ENCODE results near the gene HMOX1. TPM values are rescaled to one million over a fixed set of nuclear protein-coding genes. Genes with fewer than 3 reads are reported as not detected.

Gene HMOX1
- total RNA-seq, 2 donors from 2014 or later = 9.3 to 32.0 TPM

DNA sequence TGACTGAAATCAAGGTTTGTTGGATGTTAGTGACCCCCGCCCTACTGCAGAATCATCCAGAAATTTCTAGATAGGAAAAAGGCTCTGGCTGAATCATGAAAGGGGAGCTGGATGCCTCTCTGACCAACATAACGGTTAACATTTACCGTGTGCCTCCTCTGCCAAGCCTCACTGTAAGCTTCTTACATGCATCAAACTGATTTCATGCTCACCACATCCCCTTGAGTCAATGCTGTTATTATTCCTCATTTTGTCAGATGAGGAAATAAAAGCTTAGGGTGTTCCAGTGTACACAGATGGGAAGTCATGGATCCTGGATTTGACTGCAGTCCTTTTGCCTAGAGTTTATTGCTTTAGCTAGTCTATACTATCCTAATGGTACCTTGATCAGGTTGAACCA lies 5.9 kb upstream of the HMOX1 start:
- intact Hi-C loops (cut with DNase I) = no loop called here
- ATAC-seq = no peak
- 66 to 88% methylated on average over 3 of the region's 3 CpGs for WGBS, 2 donors
- no peak overlapping the region for H3K27ac ChIP-seq
- H3K9me3 ChIP-seq = no peaks in the 10 kb centered on the region
- H3K4me3 ChIP-seq = no peak overlapping the region
- TF ChIP-seq, protein P1, sequence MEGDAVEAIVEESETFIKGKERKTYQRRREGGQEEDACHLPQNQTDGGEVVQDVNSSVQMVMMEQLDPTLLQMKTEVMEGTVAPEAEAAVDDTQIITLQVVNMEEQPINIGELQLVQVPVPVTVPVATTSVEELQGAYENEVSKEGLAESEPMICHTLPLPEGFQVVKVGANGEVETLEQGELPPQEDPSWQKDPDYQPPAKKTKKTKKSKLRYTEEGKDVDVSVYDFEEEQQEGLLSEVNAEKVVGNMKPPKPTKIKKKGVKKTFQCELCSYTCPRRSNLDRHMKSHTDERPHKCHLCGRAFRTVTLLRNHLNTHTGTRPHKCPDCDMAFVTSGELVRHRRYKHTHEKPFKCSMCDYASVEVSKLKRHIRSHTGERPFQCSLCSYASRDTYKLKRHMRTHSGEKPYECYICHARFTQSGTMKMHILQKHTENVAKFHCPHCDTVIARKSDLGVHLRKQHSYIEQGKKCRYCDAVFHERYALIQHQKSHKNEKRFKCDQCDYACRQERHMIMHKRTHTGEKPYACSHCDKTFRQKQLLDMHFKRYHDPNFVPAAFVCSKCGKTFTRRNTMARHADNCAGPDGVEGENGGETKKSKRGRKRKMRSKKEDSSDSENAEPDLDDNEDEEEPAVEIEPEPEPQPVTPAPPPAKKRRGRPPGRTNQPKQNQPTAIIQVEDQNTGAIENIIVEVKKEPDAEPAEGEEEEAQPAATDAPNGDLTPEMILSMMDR (IDR thresholded peaks at IDR 0.05) = no peak
- TF ChIP-seq POLR2A (IDR thresholded peaks at IDR 0.05) = no peak
- no peaks in the 10 kb centered on the region for H3K36me3 ChIP-seq (replicated peaks in 1 of 2; ENCODE audit: insufficient read depth in 1 of 2, low read depth in 2 of 2)
- H3K4me1 ChIP-seq = peaks cover 37% of the 10 kb centered on the region
- no peaks in the 10 kb centered on the region for H3K27me3 ChIP-seq
- DNase-seq = no peak

DNA sequence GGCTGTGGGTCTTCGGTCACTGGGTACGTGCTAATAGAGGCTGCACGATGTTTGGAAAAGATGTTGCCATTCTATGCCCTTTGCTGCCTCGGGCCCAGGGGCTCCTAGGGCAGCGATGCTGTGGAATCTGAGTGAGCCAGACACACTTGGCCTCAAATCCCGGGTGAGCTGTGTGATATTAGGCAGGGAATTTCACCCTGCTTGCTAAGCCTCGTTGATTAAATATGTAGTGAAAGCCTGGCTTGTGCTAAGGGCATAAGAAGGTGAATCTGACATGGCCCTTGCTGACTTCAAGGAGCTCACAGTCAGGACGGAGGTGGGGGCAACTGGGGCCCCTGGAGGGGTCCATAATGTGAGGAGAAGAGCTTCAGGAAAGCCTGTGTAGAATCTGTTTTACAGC lies 5.4 kb upstream of the HMOX1 start:
- no peak overlapping the region for H3K4me3 ChIP-seq
- H3K36me3 ChIP-seq (replicated peaks in 1 of 2; ENCODE audit: insufficient read depth in 1 of 2, low read depth in 2 of 2) = no peaks in the 10 kb centered on the region
- ATAC-seq (no peak), DNase-seq (no peak)
- H3K4me1 ChIP-seq = peaks cover 40% of the 10 kb centered on the region
- no peaks in the 10 kb centered on the region for H3K27me3 ChIP-seq
- H3K9me3 ChIP-seq = no peaks in the 10 kb centered on the region
- TF ChIP-seq, protein P1 (IDR thresholded peaks at IDR 0.05) = no peak
- TF ChIP-seq POLR2A (IDR thresholded peaks at IDR 0.05) = no peak
- 77 to 81% methylated on average over 8 of the region's 8 CpGs for WGBS, 2 donors
- intact Hi-C loops (cut with DNase I) = no loop called here
- no peak overlapping the region for H3K27ac ChIP-seq

DNA sequence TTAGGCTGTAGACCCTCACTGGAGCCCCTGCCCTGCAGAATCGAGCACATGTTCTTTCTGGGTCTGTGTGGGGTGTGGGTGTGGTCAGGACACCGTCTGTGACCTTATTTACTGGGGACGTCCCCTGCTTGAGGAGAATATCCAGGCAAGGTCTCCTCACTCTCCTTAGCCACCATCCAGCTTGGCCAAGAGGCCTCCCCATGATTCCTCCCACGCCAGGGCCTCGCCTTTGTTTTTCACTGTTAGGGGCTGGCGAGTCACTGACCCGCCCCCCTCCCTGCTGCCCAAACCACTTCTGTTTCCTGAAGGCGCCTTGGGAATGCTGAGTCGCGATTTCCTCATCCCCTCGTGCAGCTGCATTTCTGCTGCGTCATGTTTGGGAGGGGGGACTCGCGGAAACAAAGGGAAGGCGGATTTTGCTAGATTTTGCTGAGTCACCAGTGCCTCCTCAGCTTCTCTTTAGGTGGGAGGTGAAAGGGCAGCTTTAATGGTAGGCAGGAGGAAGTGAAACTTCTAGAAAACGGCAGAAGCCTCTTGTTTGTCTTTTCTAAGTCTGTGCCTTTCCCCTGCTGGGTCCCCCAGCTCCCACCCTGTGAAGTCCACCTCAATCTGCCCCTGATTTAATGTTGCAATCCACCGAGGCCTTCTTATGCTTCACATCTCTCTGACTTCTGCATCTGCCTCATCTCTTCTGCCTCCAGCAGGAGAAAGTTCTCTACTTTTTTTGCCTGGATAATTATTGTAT lies 4.0 kb upstream of the HMOX1 start:
- Histone ChIP-seq H3K4me3 (no peak overlapping the region), H3K27me3 (no peaks in the 10 kb centered on the region), H3K4me1 (peaks cover 45% of the 10 kb centered on the region), H3K36me3 (replicated peaks in 1 of 2; ENCODE audit: insufficient read depth in 1 of 2, low read depth in 2 of 2) (no peaks in the 10 kb centered on the region), H3K27ac (peak overlapping the region; percentile 56 to 76 (median 72)), H3K9me3 (no peaks in the 10 kb centered on the region)
- DNase-seq = peak; percentile 94 to 98 (median 94)
- ATAC-seq = peak; percentile 77
- peak in 1 of 3 donors; percentile 14 for TF ChIP-seq POLR2A (IDR thresholded peaks at IDR 0.05)
- TF ChIP-seq, protein P1 (IDR thresholded peaks at IDR 0.05) = peak in 1 of 7 experiments; percentile 7
- WGBS, 2 donors = 8 to 9% methylated on average over 11 to 17 of the region's 17 CpGs
- intact Hi-C loops (cut with DNase I) = no loop called here

DNA sequence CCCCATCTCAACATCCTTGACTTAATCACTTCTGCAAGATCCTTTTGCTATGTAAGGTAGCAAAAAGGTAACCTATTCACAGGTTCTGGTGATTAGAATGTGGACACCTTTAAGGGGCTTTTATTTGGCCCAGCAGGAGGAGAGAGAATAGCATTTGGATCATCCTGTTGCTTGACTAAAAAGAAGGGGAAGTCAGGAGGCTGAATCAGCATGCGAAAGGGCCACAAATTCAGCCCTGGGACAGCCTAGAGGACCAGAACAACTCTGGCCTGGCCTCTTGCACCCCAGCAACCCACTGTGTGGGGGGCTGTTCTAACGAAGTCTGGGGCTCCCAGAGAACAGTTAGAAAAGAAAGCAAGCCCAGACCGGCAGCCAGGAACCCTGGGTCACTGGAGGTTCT lies 3.2 kb upstream of the HMOX1 start:
- H3K27ac ChIP-seq = peak overlapping the region in 3 of 4 donors; percentile 68 to 76 (median 76)

More for the DNA sequence above, 3.2 kb upstream of the HMOX1 start:
- Histone ChIP-seq H3K36me3 (replicated peaks in 1 of 2; ENCODE audit: insufficient read depth in 1 of 2, low read depth in 2 of 2) (no peaks in the 10 kb centered on the region), H3K27me3 (no peaks in the 10 kb centered on the region), H3K4me3 (no peak overlapping the region), H3K4me1 (peaks cover 39% of the 10 kb centered on the region), H3K9me3 (no peaks in the 10 kb centered on the region)
- intact Hi-C loops (cut with DNase I) = no loop called here
- 57 to 83% methylated on average over 3 of the region's 3 CpGs for WGBS, 2 donors
- no peak for TF ChIP-seq POLR2A (IDR thresholded peaks at IDR 0.05)
- TF ChIP-seq, protein P1 (IDR thresholded peaks at IDR 0.05) = no peak
- no peak for DNase-seq
- ATAC-seq = no peak
